ENCODE results near the gene C13orf46.

Gene C13orf46

DNA sequence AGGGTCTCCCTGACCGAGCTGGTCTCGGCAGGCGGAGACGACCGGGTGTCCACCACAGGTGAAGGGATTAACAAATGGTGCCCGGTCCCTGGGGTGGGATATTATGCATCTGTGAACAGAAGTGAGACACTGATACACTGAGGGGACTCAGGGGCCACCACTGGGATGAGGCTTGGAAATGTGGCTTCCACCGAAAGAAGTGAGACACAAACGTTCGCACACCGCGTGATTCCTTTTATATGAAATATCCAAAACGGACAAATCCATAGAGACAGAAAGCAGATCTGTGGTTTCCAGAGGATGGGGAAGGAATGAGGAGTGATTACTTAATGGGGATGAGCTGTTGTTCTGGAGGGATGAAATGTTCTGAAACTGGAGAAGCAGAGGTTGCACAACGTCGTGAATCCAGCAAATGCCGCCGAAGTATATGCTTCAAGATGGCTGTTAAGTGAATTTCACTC, 47.5 kb downstream of the C13orf46 start:
- Mint-ChIP-seq H3K9me3 (peaks cover 10% of the 10 kb centered on the region), H3K4me1 (no peaks in the 10 kb centered on the region), H3K4me3 (no peak overlapping the region), H3K27me3 (peaks cover 57% of the 10 kb centered on the region), H3K36me3 (peaks cover 7% of the 10 kb centered on the region), H3K27ac (no peak overlapping the region)
- no peak for ATAC-seq

DNA sequence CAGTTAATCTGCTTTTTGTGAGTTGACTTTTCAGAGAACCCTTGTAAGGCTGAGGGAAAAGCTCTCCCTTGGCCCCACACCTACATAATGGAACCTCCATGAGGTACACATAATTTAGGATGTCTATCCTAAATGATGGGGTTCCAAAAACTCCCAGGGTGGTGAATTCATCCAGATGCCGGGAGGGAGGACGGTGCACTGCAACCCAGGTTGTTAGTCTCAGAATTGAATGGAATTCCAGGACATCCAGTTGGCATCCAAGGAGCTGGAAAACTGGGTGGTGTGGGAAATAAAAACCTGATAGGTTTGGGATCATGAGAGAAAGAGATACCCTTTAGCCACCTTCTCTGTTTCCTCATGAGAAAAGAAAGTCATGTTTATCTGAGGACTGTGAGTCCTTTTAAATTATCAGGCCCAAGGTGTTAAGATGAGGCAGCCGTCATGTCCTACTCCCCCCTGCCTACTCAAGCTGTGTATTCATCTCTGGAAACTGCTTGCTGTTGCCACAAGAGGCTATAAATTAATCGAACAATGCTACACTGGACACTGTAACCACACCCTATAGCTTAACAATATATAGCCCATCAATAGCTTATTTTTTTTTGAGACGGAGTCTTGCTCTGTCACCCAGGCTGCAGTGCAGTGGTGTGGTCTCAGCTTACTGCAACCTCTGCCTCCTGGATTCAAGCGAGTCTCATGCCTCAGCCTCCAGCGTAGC, 49.5 kb downstream of the C13orf46 start:
- no peak for ATAC-seq
- no peak overlapping the region for H3K4me3 Mint-ChIP-seq
- H3K27ac Mint-ChIP-seq: no peak overlapping the region
- H3K36me3 Mint-ChIP-seq: peaks cover 7% of the 10 kb centered on the region
- no peaks in the 10 kb centered on the region for H3K4me1 Mint-ChIP-seq
- peaks cover 63% of the 10 kb centered on the region for H3K27me3 Mint-ChIP-seq
- peaks cover 13% of the 10 kb centered on the region for H3K9me3 Mint-ChIP-seq

DNA sequence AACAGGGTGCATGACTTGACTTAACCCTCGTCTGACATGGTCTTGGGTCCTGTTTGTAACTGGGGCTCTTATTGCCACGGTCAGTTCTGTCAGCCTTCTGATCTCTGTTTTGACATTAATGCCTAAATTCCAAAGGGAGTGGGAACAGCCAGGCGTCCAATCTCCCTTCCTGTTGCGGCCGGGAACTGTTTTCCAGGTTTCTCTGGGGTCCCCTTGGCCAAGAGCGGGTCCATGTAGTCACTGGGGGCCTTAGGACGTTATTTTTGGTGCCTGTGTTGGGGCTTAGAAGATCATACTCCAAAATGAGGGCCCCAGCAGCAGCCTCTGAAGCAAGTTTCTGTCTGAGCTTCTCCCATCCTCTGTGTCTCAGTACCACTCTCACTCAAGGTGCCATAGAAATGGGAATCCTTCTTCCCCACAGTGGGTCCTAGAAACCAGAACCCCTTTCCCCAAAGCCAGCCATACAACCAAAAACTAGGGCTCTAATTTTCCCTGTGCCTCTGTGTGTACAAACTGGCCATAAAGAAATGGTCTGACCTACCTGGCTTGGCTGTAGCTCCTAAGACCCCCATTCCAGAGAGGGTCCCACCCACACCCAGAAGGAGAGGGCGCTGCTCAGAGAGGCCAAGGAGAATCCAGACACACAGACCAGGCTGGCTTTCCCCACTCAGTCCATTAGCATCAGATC, 50.4 kb downstream of the C13orf46 start:
- Mint-ChIP-seq H3K4me3 (no peak overlapping the region), H3K27ac (no peak overlapping the region), H3K27me3 (peaks cover 69% of the 10 kb centered on the region), H3K36me3 (peaks cover 7% of the 10 kb centered on the region), H3K9me3 (peaks cover 13% of the 10 kb centered on the region), H3K4me1 (no peaks in the 10 kb centered on the region)
- ATAC-seq: no peak

- H3K9me3 Mint-ChIP-seq: peaks cover 13% of the 10 kb centered on the region
- H3K27me3 Mint-ChIP-seq: peaks cover 70% of the 10 kb centered on the region
- H3K4me3 Mint-ChIP-seq: no peak overlapping the region
- no peaks in the 10 kb centered on the region for H3K4me1 Mint-ChIP-seq
- H3K36me3 Mint-ChIP-seq: peaks cover 7% of the 10 kb centered on the region
- no peak overlapping the region for H3K27ac Mint-ChIP-seq
- ATAC-seq: no peak
Observed at GRCh38 chr13:113922412-113923118, 51.3 kb downstream of the C13orf46 start.

- H3K36me3 Mint-ChIP-seq: peaks cover 7% of the 10 kb centered on the region
- H3K27ac Mint-ChIP-seq: no peak overlapping the region
- H3K27me3 Mint-ChIP-seq: peaks cover 70% of the 10 kb centered on the region
- peaks cover 13% of the 10 kb centered on the region for H3K9me3 Mint-ChIP-seq
- H3K4me3 Mint-ChIP-seq: no peak overlapping the region
- no peaks in the 10 kb centered on the region for H3K4me1 Mint-ChIP-seq
- no peak for ATAC-seq
Observed at GRCh38 chr13:113921763-113922162, 52.1 kb downstream of the C13orf46 start.

DNA sequence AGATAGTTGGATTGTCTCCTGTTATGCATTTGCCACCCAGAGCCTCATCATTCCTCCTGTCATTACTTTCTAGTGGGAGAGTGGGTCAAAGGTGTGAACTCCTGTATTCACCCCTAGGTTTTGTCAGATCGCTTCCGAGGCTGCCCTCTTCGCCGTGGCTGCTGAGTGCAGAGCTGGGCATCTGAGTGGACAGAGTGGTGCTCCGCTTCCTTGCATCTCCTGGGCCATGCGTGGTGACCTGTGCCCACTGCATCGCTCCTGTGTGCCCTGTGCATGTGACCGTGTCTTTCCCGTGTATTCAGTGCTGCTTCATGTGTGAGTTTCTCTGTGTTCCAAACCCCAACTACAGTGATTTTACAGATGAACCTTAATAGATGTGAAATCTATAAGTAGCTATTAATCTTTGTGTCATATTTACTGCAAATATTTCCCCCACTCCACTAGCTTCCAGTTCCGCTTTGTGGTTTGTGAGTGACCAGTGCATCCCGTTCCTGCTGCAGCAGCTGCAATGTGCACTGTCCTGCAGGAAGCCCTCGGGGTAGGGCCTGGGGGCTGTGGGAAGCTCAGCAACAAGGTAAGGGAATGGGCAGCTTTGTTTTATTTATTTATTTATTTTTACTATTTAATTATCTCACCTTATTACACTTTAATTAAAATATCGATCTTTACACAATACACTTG, 53.1 kb downstream of the C13orf46 start:
- no peak overlapping the region for H3K27ac Mint-ChIP-seq
- peaks cover 13% of the 10 kb centered on the region for H3K9me3 Mint-ChIP-seq
- no peak for ATAC-seq
- H3K36me3 Mint-ChIP-seq: peaks cover 7% of the 10 kb centered on the region
- H3K4me3 Mint-ChIP-seq: no peak overlapping the region
- peaks cover 70% of the 10 kb centered on the region for H3K27me3 Mint-ChIP-seq
- no peaks in the 10 kb centered on the region for H3K4me1 Mint-ChIP-seq

DNA sequence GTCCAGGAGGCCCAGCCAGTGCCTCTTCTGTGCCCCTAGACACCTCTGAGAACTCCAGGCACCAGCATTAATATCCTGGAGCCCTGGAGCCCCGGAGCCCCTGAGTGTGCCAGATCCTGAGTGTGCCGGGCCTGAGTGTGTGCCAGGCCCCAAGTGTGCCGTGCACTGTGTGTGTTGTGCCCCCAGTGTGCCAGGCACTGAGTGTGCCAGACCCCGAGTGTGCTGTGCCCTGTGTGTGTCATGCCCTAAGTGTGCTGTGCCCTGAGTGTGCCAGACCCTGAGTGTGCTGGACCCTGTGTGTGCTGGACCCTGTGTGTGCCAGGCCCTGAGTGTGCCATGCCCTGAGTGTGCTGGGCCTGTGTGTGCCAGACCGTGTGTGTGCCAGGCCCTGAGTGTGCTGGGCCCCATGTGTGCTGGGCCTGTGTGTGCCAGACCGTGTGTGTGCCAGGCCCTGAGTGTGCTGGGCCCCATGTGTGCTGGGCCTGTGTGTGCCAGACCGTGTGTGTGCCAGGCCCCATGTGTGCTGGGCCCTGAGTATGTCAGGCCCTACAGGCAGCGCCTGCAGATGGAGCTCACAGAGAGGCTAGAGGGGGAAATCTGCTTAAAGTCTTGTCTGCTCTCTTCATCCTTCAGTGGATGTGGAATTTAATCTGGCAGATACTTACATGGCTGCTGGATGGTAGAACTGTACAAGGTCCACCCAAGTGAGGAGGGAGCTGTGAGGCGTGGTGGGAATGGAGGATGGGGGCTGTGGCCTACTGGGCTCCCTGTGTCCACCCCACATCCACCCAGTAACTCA, 53.9 kb downstream of the C13orf46 start:
- Mint-ChIP-seq H3K27me3 (peaks cover 70% of the 10 kb centered on the region), H3K4me3 (no peak overlapping the region), H3K36me3 (peaks cover 7% of the 10 kb centered on the region), H3K27ac (no peak overlapping the region), H3K9me3 (peaks cover 13% of the 10 kb centered on the region), H3K4me1 (no peaks in the 10 kb centered on the region)
- no peak for ATAC-seq

DNA sequence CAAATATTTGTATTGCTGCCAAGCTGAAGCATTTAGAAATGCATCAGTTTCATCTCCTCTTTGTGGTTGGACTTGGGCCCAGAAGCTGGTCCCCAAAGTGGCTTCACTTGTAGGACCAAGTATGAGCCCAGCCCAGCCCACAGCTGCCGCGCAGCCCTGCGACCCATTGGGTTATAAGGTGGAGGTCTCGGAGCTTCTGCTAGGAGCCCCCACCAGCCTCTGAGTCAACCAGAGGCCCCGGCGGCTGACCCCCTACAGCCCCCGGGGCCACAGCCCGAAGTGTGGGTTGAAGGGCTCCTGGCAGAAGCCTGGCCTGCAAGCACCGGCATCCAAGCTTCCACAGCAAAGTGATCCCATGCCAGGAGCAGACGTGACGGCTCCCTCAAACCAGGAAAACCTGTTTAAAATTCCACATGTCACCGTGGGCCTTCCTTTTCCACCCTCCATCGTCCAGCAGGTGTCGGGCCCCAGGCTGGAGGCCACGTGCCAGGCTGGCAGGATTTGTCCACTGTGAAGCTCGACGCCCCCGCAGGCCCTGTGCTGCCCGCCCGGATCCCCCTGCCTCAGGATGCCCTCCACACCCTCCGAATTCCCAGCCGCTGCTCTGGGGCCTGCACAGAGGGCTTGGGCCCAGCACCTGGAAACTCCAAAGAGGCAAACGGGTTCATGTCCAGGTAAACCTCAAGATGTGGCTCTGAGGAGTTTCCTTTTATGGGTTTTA, 54.7 kb downstream of the C13orf46 start:
- Mint-ChIP-seq H3K4me3 (no peak overlapping the region), H3K27me3 (peaks cover 75% of the 10 kb centered on the region), H3K36me3 (peaks cover 7% of the 10 kb centered on the region), H3K9me3 (peaks cover 15% of the 10 kb centered on the region), H3K4me1 (no peaks in the 10 kb centered on the region), H3K27ac (no peak overlapping the region)
- ATAC-seq: no peak

- peaks cover 80% of the 10 kb centered on the region for H3K27me3 Mint-ChIP-seq
- H3K9me3 Mint-ChIP-seq: peaks cover 18% of the 10 kb centered on the region
- no peak overlapping the region for H3K4me3 Mint-ChIP-seq
- H3K27ac Mint-ChIP-seq: no peak overlapping the region
- no peak for ATAC-seq
- peaks cover 7% of the 10 kb centered on the region for H3K36me3 Mint-ChIP-seq
- H3K4me1 Mint-ChIP-seq: no peaks in the 10 kb centered on the region
Observed at GRCh38 chr13:113918580-113918979, 55.3 kb downstream of the C13orf46 start.

DNA sequence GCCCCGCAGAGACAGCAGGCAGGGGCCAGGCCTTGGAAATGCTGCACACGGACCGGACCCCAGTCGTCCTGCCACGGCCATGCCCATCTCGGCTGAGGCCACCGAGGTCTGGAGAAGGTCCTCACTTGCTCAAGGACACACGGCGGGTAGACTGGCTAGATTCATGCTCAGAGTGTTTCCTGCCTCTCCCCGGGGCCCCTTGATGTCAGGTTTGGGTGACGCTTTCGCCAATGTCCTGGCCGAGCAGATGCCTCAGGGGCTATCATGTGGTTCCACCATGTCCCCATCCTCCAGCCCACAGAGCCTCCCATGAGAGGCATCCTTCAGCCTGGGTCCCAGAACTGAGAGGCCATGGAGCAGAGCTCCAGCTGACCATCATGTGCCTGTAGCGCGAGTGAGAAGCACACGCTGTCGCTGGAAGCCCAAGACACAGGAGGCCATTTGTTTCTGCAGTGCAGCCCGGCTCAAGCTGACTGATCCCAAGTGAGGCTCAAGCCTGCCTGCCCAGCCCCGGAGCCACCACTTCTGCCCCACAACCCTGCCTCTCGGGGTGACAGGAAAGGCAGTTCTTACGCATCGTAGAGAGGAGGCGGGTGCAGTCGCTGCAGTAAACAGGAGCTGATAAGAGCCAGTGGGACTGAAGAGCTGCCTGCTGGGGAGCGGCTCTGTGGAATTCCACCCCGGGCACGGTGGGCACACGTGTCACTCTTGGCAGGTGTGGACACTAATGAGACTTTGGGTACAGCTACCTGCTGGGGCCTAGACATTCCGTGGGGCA, 56.1 kb downstream of the C13orf46 start:
- Mint-ChIP-seq H3K27ac (no peak overlapping the region), H3K27me3 (peaks cover 87% of the 10 kb centered on the region), H3K4me1 (no peaks in the 10 kb centered on the region), H3K4me3 (no peak overlapping the region), H3K9me3 (peaks cover 21% of the 10 kb centered on the region), H3K36me3 (peaks cover 7% of the 10 kb centered on the region)
- peak; percentile 40 for ATAC-seq

DNA sequence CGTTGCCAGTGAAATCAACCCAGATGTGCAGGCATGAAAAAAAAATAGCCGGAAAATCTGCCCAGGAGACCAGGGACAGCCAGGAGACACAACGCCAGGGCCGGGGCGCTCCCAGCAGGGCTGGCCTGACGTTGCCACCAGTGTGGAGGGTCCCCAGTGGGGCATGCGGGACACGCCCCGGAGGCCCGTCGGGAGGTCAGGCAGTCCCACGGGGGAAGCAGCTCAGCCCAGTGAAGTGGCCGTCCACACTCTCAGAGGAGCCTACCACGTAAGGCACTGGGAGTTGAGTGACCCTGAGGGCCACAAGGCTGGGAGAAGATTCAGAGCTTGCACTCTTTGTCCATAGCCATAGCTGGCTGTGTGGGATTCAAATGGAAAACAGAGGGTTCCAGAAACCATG, 56.8 kb downstream of the C13orf46 start:
- Mint-ChIP-seq H3K9me3 (peaks cover 24% of the 10 kb centered on the region), H3K27ac (no peak overlapping the region), H3K27me3 (peaks cover 88% of the 10 kb centered on the region), H3K36me3 (peaks cover 7% of the 10 kb centered on the region), H3K4me1 (no peaks in the 10 kb centered on the region), H3K4me3 (no peak overlapping the region)
- ATAC-seq: no peak

GRCh38 chr13:113916330-113916815, 57.5 kb downstream of the C13orf46 start:
- no peaks in the 10 kb centered on the region for H3K36me3 Mint-ChIP-seq
- no peaks in the 10 kb centered on the region for H3K4me1 Mint-ChIP-seq
- H3K27ac Mint-ChIP-seq: no peak overlapping the region
- ATAC-seq: no peak
- H3K9me3 Mint-ChIP-seq: peaks cover 20% of the 10 kb centered on the region
- peaks cover 88% of the 10 kb centered on the region for H3K27me3 Mint-ChIP-seq
- H3K4me3 Mint-ChIP-seq: no peak overlapping the region

GRCh38 chr13:113915786-113916329, 58.0 kb downstream of the C13orf46 start:
- no peak overlapping the region for H3K27ac Mint-ChIP-seq
- ATAC-seq: no peak
- H3K9me3 Mint-ChIP-seq: peaks cover 17% of the 10 kb centered on the region
- H3K27me3 Mint-ChIP-seq: peaks cover 91% of the 10 kb centered on the region
- no peaks in the 10 kb centered on the region for H3K36me3 Mint-ChIP-seq
- H3K4me3 Mint-ChIP-seq: no peak overlapping the region
- H3K4me1 Mint-ChIP-seq: no peaks in the 10 kb centered on the region

All from stimulated activated memory B cell treated with anti-CD40 and anti-IgM and Interleukin-4, amounts not matched to agents 10 μg/mL and 1 μg/mL and 100 μg/mL, for 72 hours (primary cell).